Ishikawa (cell line): ENCODE data around the gene SLC39A6.

Experiments used
- CEBPB ChIP-seq: IDR thresholded peaks from 2 replicates; pipeline ENCODE4 v1.6.1; 2012
- EP300 ChIP-seq: IDR thresholded peaks from 2 replicates; pipeline ENCODE4 v1.6.1; 2012; ENCODE audit warnings: borderline replicate concordance
- FOXM1 ChIP-seq: IDR thresholded peaks from 2 replicates; pipeline ENCODE4 v1.6.1; 2012; ENCODE audit warnings: low read depth, borderline replicate concordance
- RAD21 ChIP-seq: IDR thresholded peaks from 2 replicates; pipeline ENCODE4 v1.6.1; 2012; ENCODE audit warnings: low read depth
- TCF12 ChIP-seq: IDR thresholded peaks from 2 replicates; pipeline ENCODE4 v1.6.1; 2012; ENCODE audit warnings: low read depth
- ZBTB7A ChIP-seq: IDR thresholded peaks from 2 replicates; pipeline ENCODE4 v1.6.1; 2012; ENCODE audit warnings: low read depth

GRCh38 chr18:36176177-36176584 lies 47.0 kb upstream of the SLC39A6 start:
- TF ChIP-seq EP300 (no peak), ZBTB7A (no peak), FOXM1 (no peak), TCF12 (no peak), CEBPB (no peak), RAD21 (no peak)
